GM19099 (cell line): ENCODE results near the gene JMJD7.

Experiments
- POLR2A ChIP-seq: IDR thresholded peaks from 3 replicates; pipeline ENCODE4 v1.6.1; 2011; ENCODE audit warnings: low read depth; ENCODE audit not compliant: insufficient read length; ENCODE audit errors: extremely low read depth

JMJD7 gene

DNA sequence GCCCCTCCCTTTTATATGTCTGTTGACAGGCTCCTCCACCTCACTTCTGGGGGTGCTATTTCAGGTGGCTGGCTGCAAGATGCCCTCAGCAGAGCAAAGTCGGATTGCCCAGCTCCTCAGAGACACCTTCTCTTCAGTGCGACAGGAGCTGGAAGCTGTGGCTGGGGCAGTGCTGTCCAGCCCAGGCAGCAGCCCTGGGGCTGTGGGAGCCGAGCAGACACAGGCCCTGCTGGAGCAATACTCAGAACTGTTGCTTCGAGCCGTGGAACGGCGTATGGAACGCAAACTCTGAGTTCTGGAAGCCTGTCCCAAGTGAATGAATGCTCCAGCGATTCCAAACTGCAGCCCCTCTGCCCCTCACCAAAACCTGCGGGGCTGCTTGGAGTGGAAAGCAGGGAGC lies 2.7 kb upstream of the JMJD7 start:
- TF ChIP-seq POLR2A = no peak

GRCh38 chr15:41825572-41826535 lies 2.0 kb upstream of the JMJD7 start:
- TF ChIP-seq POLR2A = no peak

GRCh38 chr15:41827290-41827879 lies 507 bp upstream of the JMJD7 start:
- no peak for TF ChIP-seq POLR2A

GRCh38 chr15:41828807-41829141 lies 882 bp downstream of the JMJD7 start:
- TF ChIP-seq POLR2A = no peak

DNA sequence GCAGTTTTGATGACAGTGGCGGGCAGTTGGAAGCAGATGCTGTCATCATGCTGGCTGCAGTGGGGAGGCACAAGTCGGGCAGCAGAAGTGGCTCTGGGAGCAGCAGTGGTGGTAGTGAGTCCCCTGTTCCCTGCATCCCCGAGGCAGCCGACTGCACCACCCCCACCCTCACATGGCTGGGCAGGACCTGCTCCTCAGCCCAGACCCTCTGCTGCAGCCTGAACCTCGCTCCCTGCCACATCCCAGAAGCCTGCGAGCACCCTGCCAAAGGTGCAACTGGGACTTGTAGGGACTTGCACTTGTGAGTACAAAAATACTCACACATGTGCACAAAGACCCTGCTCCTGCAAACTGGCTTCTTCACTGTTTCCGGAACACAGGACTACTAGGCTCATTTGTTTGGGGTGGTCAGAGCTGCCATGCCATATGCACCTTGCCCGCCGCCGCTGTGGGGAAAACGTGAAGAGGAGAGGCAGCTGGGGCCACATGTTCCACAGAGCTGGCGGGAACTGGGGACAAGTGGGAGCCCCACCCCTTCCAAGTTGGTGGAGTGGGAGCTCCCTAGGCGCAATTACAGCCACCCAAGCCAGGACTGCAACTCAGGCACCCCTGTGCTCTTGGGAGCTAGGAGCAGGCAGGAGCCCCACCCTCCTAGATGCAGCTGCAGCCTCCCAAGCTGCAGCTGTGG lies 2.2 kb downstream of the JMJD7 start:
- TF ChIP-seq POLR2A = no peak

DNA sequence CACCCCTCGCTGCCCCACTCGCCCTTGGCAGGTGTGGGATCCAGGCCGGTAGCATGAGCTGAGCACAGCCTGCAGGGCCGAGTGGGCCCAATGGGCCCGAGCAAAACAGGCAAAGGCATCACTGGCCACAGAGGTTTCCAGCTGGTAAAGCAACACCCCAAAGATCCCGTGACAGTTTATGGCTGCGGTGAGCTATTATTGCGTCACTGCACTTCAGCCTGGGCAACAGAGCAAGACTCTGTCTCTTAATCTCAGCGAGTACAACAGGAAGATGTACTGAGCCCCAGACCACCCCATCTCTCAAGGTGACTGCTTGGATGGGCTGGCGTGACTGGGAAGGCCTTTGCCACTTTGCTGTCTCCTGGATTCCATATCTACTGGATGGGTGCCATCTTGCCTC lies 4.3 kb downstream of the JMJD7 start:
- no peak for TF ChIP-seq POLR2A

- no peak for TF ChIP-seq POLR2A
Observed at GRCh38 chr15:41832875-41833274, 5.0 kb downstream of the JMJD7 start.

DNA sequence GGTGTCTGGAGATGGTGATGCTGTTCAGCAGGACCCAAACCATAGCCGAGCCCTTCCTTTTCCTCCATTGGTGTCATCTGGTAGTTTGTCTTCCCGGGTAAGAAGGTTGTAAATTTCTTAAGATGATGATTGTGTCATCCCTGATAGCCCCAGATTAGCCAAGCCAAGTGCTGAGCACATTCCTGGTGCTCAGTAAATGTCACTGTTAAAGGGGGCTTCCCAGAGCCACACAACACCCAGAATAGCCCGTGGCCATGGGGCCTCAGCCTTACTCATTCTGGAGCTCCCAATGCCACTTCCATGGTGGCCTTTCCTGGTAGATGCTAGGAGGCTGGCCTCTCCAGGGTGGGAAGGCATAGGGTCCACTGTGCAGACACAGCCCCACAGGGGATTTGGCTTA lies 6.2 kb downstream of the JMJD7 start:
- no peak for TF ChIP-seq POLR2A

GRCh38 chr15:41836073-41836472 lies 8.2 kb downstream of the JMJD7 start:
- no peak for TF ChIP-seq POLR2A

DNA sequence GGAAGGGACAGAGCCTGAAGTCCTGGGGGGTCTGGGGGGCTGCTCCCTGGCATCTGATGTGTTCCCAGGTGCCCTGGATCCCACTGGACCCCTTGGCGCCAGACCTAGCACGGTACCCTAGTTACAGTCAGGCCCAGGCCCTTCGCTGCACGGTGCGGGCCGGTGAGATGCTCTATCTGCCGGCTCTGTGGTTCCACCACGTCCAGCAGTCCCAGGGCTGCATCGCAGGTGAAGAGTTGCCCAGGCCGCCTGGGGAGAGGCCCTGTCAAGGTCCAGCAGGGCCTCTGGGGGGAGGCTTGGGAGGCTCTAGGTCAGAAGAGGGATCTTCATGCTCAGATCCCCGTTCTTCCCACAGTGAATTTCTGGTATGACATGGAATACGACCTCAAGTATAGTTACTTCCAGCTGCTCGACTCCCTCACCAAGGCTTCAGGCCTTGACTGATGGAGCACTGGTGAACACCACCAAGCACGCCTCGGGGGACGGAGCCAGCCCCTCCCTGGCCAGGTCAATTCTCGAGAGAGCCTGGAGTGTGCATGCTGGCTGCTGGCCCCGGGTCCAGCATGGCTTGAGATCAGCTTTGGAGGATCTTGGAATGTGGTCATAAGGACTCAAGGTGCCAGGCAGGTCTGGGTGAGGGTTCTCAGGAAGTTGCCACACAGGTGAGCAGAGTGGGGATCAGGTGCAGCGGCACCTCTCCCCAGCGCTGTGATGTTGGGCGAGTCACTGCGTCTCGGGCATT lies 9.0 kb downstream of the JMJD7 start:
- TF ChIP-seq POLR2A = no peak

GRCh38 chr15:41838400-41838897 lies 10.6 kb downstream of the JMJD7 start, which contains the start of gene PLA2G4B:
Gene PLA2G4B, plus strand, starts transcription at chr15:41838847. Its CDS starts 67 bp downstream, at chr15:41838914.
- no peak for TF ChIP-seq POLR2A

GRCh38 chr15:41839781-41840491 lies 12.0 kb downstream of the JMJD7 start:
- TF ChIP-seq POLR2A = no peak

GRCh38 chr15:41840673-41841072 lies 12.8 kb downstream of the JMJD7 start:
- no peak for TF ChIP-seq POLR2A

DNA sequence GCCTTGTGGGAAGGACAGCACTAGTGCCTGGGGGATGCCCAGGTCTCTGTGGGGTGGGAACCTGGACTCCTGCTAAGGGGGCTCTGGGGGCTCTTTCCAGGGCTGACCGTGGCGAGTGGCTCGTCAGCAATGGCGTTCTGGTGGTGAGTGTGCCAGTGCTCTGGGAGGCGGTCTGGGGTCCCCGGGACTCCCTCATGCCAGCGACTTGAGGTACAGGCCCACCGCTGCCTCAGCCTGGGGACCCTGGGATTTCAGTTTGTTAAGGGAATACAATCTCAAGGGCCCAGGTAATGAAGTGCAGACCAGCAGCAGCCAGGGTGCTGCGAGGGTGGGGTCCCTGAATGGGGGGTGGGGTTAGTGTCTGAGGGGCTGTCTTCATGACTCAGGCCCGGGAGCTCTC lies 13.2 kb downstream of the JMJD7 start:
- no peak for TF ChIP-seq POLR2A
